Smooth muscle cell (in vitro differentiated cells): ENCODE measurements around the gene PPP1R9A. TPM values are rescaled to one million over a fixed set of nuclear protein-coding genes. Genes with fewer than 3 reads are reported as not detected.
"Not testable (repeated sequence)": the region's sequence is repeated elsewhere in the genome, so short reads cannot be mapped to it uniquely, and the experiment has no call there.

ENCODE experiments used
- DNase-seq: peaks from one replicate; lab custom pipeline; 2025; ENCODE audit not compliant: unreplicated experiment; lab: John Stamatoyannopoulos, UW
- H2AFZ ChIP-seq: fragments of 200-600 bp; sonication (generic); 2 replicates; pipeline ENCODE4 v1.6.0; 2016; ENCODE audit warnings: antibody characterized with exemption, low read depth, mild to moderate bottlenecking
- H3F3A ChIP-seq: fragments of 200-600 bp; sonication (generic); 2 replicates; pipeline ENCODE4 v1.6.0; 2017; ENCODE audit warnings: antibody characterized with exemption, low read depth
- H3K27ac ChIP-seq: fragments of 200-600 bp; sonication (generic); 2 replicates; pipeline ENCODE4 v1.5.1; 2016; ENCODE audit warnings: low read depth, mild to moderate bottlenecking
- H3K27me3 ChIP-seq: fragments of 200-600 bp; sonication (generic); 2 replicates; pipeline ENCODE4 v1.6.1; 2016; ENCODE audit warnings: low read depth, mild to moderate bottlenecking
- H3K36me3 ChIP-seq: fragments of 200-600 bp; sonication (generic); 2 replicates; pipeline ENCODE4 v1.5.1; 2016; ENCODE audit warnings: low read depth
- H3K4me1 ChIP-seq: fragments of 200-600 bp; sonication (generic); 2 replicates; pipeline ENCODE4 v1.5.1; 2016; ENCODE audit warnings: low read depth
- H3K4me2 ChIP-seq: fragments of 200-600 bp; sonication (generic); 2 replicates; pipeline ENCODE4 v1.6.0; 2016; ENCODE audit warnings: mild to moderate bottlenecking
- H3K4me3 ChIP-seq: fragments of 200-600 bp; sonication (generic); 2 replicates; pipeline ENCODE4 v1.5.1; 2016; ENCODE audit warnings: mild to moderate bottlenecking
- H3K79me2 ChIP-seq: fragments of 200-600 bp; sonication (generic); 2 replicates; pipeline ENCODE4 v1.6.0; 2016; ENCODE audit warnings: low read depth, mild to moderate bottlenecking
- H3K9ac ChIP-seq: fragments of 200-600 bp; sonication (generic); 2 replicates; pipeline ENCODE4 v1.6.0; 2016; ENCODE audit warnings: low read depth
- H3K9me3 ChIP-seq: fragments of 200-600 bp; sonication (generic); replicated peaks from 2 replicates; pipeline ENCODE4 v1.5.1; 2016; ENCODE audit warnings: low read depth
- H4K20me1 ChIP-seq: fragments of 200-600 bp; sonication (generic); 2 replicates; pipeline ENCODE4 v1.6.0; 2016; ENCODE audit warnings: low read depth
- CTCF ChIP-seq: fragments of 200-600 bp; sonication (generic); IDR thresholded peaks from 2 replicates; pipeline ENCODE4 v1.5.1; 2017; ENCODE audit warnings: borderline replicate concordance, mild to moderate bottlenecking, antibody characterized with exemption; ENCODE audit not compliant: insufficient read depth, poor library complexity, severe bottlenecking
- WGBS: methylation state at CpG from one replicate; pipeline ENCODE4 v1.1.7; 2016; ENCODE audit warnings: low lambda C conversion rate; 5-methylcytosine and 5-hydroxymethylcytosine counted together
- polyA plus RNA-seq: library from polyadenylated mRNA; unstranded; fragments of >200 nt; fragmentation: Nextera tagmentation; extraction: Ambion mirVana; gene quantifications from 2 replicates; pipeline ENCODE4 v1.2.1, GENCODE V29; 2016
- total RNA-seq: library from RNA; depleted of rRNA; stranded (reverse); fragments of >200 nt; gene quantifications from 2 replicates; pipeline ENCODE4 v1.2.3, GENCODE V29; 2014

Gene PPP1R9A
- total and polyA plus RNA-seq, 2 experiments from 2014 or later = 0.22 to 1.6 TPM

GRCh38 chr7:94997547-94997946 is 90.2 kb downstream of the PPP1R9A start:
- Histone ChIP-seq H2AFZ (no peak overlapping the region), H3K27ac (no peak overlapping the region), H3K79me2 (no peaks in the 10 kb centered on the region), H3K36me3 (no peaks in the 10 kb centered on the region), H3K4me1 (no peaks in the 10 kb centered on the region), H3K4me2 (no peak overlapping the region), H3K9me3 (no peaks in the 10 kb centered on the region), H3F3A (no peaks in the 10 kb centered on the region), H3K9ac (no peak overlapping the region), H3K27me3 (no peaks in the 10 kb centered on the region), H4K20me1 (no peaks in the 10 kb centered on the region), H3K4me3 (no peak overlapping the region)
- WGBS = 80% methylated on average over 2 of the region's 2 CpGs
- DNase-seq = no peak
- TF ChIP-seq CTCF = no peak

GRCh38 chr7:94998266-94999068 is 91.1 kb downstream of the PPP1R9A start:
- no peak for DNase-seq
- H4K20me1 ChIP-seq = no peaks in the 10 kb centered on the region
- no peaks in the 10 kb centered on the region for H3K27me3 ChIP-seq
- no peak overlapping the region for H3K27ac ChIP-seq
- H2AFZ ChIP-seq = no peak overlapping the region
- no peaks in the 10 kb centered on the region for H3F3A ChIP-seq
- 99% methylated on average over 3 of the region's 3 CpGs for WGBS
- no peaks in the 10 kb centered on the region for H3K9me3 ChIP-seq
- no peaks in the 10 kb centered on the region for H3K79me2 ChIP-seq
- H3K4me1 ChIP-seq = no peaks in the 10 kb centered on the region
- H3K36me3 ChIP-seq = no peaks in the 10 kb centered on the region
- no peak overlapping the region for H3K4me3 ChIP-seq
- no peak overlapping the region for H3K4me2 ChIP-seq
- no peak for TF ChIP-seq CTCF
- H3K9ac ChIP-seq = no peak overlapping the region

- Histone ChIP-seq H3K4me1 (no peaks in the 10 kb centered on the region), H3K9ac (no peak overlapping the region), H2AFZ (no peak overlapping the region), H4K20me1 (no peaks in the 10 kb centered on the region), H3K4me2 (no peak overlapping the region), H3K4me3 (no peak overlapping the region), H3K27me3 (no peaks in the 10 kb centered on the region), H3K79me2 (no peaks in the 10 kb centered on the region), H3K9me3 (no peaks in the 10 kb centered on the region), H3F3A (no peaks in the 10 kb centered on the region), H3K27ac (no peak overlapping the region), H3K36me3 (no peaks in the 10 kb centered on the region)
- no peak for DNase-seq
- no peak for TF ChIP-seq CTCF
Measured at GRCh38 chr7:94999069-94999351, 91.6 kb downstream of the PPP1R9A start.

GRCh38 chr7:94999601-95000000 is 92.2 kb downstream of the PPP1R9A start:
- not testable (repeated sequence) for H3K27ac ChIP-seq, H4K20me1 ChIP-seq, H3F3A ChIP-seq, H3K4me1 ChIP-seq, H3K9ac ChIP-seq, H3K27me3 ChIP-seq, H3K36me3 ChIP-seq, H2AFZ ChIP-seq, H3K4me2 ChIP-seq, H3K9me3 ChIP-seq, H3K4me3 ChIP-seq, H3K79me2 ChIP-seq, DNase-seq
- 98% methylated on average over 5 of the region's 5 CpGs for WGBS
